ENCODE data around the gene ERRFI1. TPM values are rescaled to one million over a fixed set of nuclear protein-coding genes. Genes with fewer than 3 reads are reported as not detected.
"Not testable (repeated sequence)": the region's sequence is repeated elsewhere in the genome, so short reads cannot be mapped to it uniquely, and the experiment has no call there.

ERRFI1 gene
- total and polyA plus RNA-seq, 5 donors = 9.8 to 16.9 (median 14.1) TPM

- WGBS = 49% methylated on average over 1 of the region's 1 CpG
- H3K4me3 ChIP-seq (ENCODE audit: low read length) = no peak overlapping the region
- DNase-seq (no peak), ATAC-seq (no peak)
- intact Hi-C loops (cut with DNase I) = no loop called here
- no peaks in the 10 kb centered on the region for H3K27me3 ChIP-seq (ENCODE audit: control insufficient read depth, insufficient read depth)
- no peak overlapping the region for H3K27ac ChIP-seq (ENCODE audit: low read length)
- no peaks in the 10 kb centered on the region for H3K9me3 ChIP-seq (ENCODE audit: control insufficient read depth, low read length)
- no peaks in the 10 kb centered on the region for H3K4me1 ChIP-seq (ENCODE audit: control insufficient read depth, insufficient read depth, low read length)
These were observed 58.9 kb downstream of the ERRFI1 start for GRCh38 chr1:7967196-7967595.

DNA sequence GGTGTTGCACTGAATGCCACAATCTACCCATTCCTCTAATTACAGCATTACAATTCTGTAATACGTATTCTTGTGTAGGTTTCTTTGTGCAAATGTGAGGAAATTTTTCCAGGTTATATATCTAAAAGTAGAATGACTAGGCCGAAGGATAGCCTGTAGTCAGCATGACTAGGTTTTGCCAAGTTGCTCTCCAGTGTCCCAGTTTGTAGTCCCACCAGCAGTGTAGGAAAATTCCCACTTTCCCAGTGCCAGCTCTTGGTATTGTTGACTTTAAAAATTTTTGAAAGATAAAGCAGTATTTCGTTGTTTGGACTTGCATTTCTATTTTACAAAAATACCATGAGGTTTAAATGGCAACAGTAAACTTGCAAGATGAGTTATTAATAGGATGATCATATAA, 61.6 kb downstream of the ERRFI1 start:
- H3K27ac ChIP-seq (ENCODE audit: low read length) = no peak overlapping the region
- intact Hi-C loops (cut with DNase I) = no loop called here

GRCh38 chr1:7963841-7964240, 62.3 kb downstream of the ERRFI1 start:
- H3K4me3 ChIP-seq (ENCODE audit: low read length); H3K27me3 ChIP-seq (ENCODE audit: control insufficient read depth, insufficient read depth); intact Hi-C loops (cut with DNase I); H3K4me1 ChIP-seq (ENCODE audit: control insufficient read depth, insufficient read depth, low read length); ATAC-seq; DNase-seq; H3K27ac ChIP-seq (ENCODE audit: low read length); H3K9me3 ChIP-seq (ENCODE audit: control insufficient read depth, low read length): not testable (repeated sequence)
- WGBS = 80% methylated on average over 7 of the region's 7 CpGs

More for the DNA sequence above, 61.6 kb downstream of the ERRFI1 start:
- H3K4me1 ChIP-seq (ENCODE audit: control insufficient read depth, insufficient read depth, low read length) = no peaks in the 10 kb centered on the region
- DNase-seq (no peak), ATAC-seq (no peak)
- no peaks in the 10 kb centered on the region for H3K27me3 ChIP-seq (ENCODE audit: control insufficient read depth, insufficient read depth)
- no peak overlapping the region for H3K4me3 ChIP-seq (ENCODE audit: low read length)
- WGBS = 80% methylated on average over 3 of the region's 3 CpGs
- H3K9me3 ChIP-seq (ENCODE audit: control insufficient read depth, low read length) = no peaks in the 10 kb centered on the region

DNA sequence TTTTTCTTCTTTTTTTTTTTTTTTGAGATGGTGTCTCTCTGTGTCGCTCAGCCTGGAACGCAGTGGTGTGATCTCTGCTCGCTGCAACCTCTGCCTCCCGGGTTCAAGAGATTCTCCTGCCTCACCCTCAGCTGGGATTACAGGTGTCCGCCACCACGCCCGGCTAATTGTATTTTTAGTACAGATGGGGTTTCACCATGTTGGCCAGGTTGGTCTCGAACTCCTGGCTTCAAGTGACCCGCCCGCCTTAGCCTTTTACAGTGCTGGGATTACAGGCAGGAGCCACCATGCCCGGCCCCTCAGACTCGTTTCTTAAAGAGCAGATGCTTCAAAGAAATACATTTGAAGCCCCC, 62.8 kb downstream of the ERRFI1 start:
- intact Hi-C loops (cut with DNase I) = not testable (repeated sequence)

GRCh38 chr1:7962636-7963377, 63.3 kb downstream of the ERRFI1 start:
- no peak overlapping the region for H3K27ac ChIP-seq (ENCODE audit: low read length)
- ATAC-seq = no peak
- H3K4me1 ChIP-seq (ENCODE audit: control insufficient read depth, insufficient read depth, low read length) = no peaks in the 10 kb centered on the region
- intact Hi-C loops (cut with DNase I) = no loop called here
- H3K27me3 ChIP-seq (ENCODE audit: control insufficient read depth, insufficient read depth) = no peaks in the 10 kb centered on the region
- no peak for DNase-seq
- 84% methylated on average over 11 of the region's 11 CpGs for WGBS
- H3K4me3 ChIP-seq (ENCODE audit: low read length) = peak overlapping the region; percentile 59
- H3K9me3 ChIP-seq (ENCODE audit: control insufficient read depth, low read length) = no peaks in the 10 kb centered on the region

More for the DNA sequence above, 62.8 kb downstream of the ERRFI1 start:
- H3K27ac ChIP-seq (ENCODE audit: low read length); DNase-seq; H3K4me1 ChIP-seq (ENCODE audit: control insufficient read depth, insufficient read depth, low read length); ATAC-seq; H3K9me3 ChIP-seq (ENCODE audit: control insufficient read depth, low read length); H3K27me3 ChIP-seq (ENCODE audit: control insufficient read depth, insufficient read depth); H3K4me3 ChIP-seq (ENCODE audit: low read length): not testable (repeated sequence)
- 96% methylated on average over 12 of the region's 12 CpGs for WGBS

DNA sequence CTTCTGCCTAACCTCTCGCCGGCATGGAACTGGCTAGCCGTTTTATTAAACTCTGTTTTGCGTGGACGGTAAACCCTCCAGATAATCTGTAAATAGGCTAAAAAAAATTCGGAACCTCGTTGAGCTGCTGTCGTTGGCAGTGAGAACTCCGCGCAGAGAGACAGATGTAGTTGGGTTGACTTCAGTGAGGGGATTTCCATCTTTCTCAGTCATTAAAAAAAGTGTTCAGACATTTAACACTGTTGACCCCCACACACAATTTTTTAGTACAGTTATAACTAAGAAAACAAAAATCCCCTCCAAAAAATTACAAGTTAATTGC, 64.1 kb downstream of the ERRFI1 start:
- H3K27me3 ChIP-seq (ENCODE audit: control insufficient read depth, insufficient read depth) = no peaks in the 10 kb centered on the region

More for the DNA sequence above, 64.1 kb downstream of the ERRFI1 start:
- Histone ChIP-seq H3K4me1 (ENCODE audit: control insufficient read depth, insufficient read depth, low read length) (no peaks in the 10 kb centered on the region), H3K27ac (ENCODE audit: low read length) (peak overlapping the region; percentile 93), H3K9me3 (ENCODE audit: control insufficient read depth, low read length) (no peaks in the 10 kb centered on the region), H3K4me3 (ENCODE audit: low read length) (peak overlapping the region; percentile 59)
- no peak for DNase-seq
- WGBS = 0% methylated on average over 10 of the region's 10 CpGs
- intact Hi-C loops (cut with DNase I) = no loop called here
- peak in 1 of 2 donors; percentile 2 for ATAC-seq

Other genes starting within 250 kb of the ERRFI1 start
- gene PER3, start 242.0 kb downstream of the ERRFI1 start, total RNA-seq = 10 to 100 TPM; 15.1 to 28.2 (median 24.6) TPM
- gene PER3, start 242.0 kb downstream of the ERRFI1 start, polyA plus RNA-seq = 11.5 TPM
- gene UTS2, start 173.2 kb downstream of the ERRFI1 start, total RNA-seq = not detected
- 0.05 TPM for gene UTS2, start 173.2 kb downstream of the ERRFI1 start, polyA plus RNA-seq
- gene TNFRSF9, start 85.5 kb downstream of the ERRFI1 start, total RNA-seq = not detected
- gene TNFRSF9, start 85.5 kb downstream of the ERRFI1 start, polyA plus RNA-seq = 0.07 TPM
- gene PARK7, start 64.6 kb downstream of the ERRFI1 start, total RNA-seq = 100 to 1,000 TPM; 302 to 323 (median 314) TPM
- 501 TPM for gene PARK7, start 64.6 kb downstream of the ERRFI1 start, polyA plus RNA-seq

Measured in right cardiac atrium (tissue), 5 donors.